GM19025 (cell line): Measurements from ENCODE around the gene RALGPS1.

Experiments
- ATAC-seq: cut with Tn5 transposase; IDR thresholded peaks from one replicate; pipeline ENCODE4 v1.9.1; 2021; ENCODE audit warnings: mild to moderate bottlenecking, low read depth, moderate library complexity; ENCODE audit not compliant: unreplicated experiment

The RALGPS1 gene

DNA sequence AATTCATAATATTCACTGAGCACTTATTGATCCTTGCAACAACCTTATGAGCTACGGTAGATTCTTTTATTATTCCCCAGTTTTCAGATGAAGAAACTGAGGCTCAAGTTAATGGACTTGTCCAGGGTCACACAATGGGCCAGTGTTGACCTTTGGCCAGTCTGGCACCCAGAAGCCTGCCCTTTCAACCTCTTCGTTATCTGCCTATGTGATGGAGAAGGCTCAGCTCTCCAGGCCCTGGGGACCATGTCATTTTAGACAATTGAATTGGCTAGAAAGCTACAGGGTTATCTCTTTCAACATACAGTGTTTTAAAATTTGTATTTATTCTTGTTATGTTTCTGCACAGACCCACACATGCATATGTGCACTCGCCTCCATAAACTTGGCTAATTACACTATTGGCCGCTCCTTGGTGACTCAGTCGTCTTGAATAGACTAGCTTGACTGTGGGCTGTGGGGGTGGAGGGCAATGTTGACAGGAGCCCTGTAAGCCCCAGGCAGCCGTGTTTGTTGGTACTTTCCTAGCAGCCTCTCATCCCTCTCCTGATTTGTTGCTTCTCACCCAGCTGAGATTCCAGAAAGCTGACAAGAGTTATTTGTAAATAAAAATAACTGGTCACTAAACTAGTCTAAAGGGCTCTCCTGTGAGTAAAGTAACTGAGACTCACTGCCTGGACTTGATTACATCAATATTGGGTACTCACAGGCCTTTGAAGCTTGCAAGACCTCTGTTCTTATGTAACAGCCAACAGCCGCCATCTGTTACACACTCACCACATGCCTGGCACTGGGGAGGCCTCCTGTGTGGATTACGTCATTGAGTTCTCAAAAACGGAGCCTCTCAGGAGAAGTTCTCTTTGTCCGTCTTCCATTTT lies 216.3 kb downstream of the RALGPS1 start:
- ATAC-seq = no peak

DNA sequence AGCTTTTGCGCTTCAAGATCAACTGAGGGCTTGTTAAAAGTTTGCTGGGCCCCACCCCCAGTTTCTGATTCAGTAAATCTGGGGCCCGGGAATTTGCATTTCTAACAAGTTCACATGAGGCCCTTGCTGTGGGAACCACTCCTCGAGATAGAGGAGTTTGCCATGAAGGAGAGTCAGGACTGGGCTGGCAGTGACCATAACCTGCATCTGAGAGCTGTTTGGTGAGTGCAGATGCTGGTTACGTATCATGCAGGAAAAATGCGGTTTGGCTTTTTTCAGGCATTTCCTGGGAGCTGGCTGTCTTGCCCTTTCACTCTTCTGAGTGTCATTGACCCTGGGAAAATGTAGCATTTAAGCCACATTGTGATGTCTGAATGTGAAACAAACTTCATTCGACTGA lies 217.3 kb downstream of the RALGPS1 start:
- ATAC-seq = no peak

DNA sequence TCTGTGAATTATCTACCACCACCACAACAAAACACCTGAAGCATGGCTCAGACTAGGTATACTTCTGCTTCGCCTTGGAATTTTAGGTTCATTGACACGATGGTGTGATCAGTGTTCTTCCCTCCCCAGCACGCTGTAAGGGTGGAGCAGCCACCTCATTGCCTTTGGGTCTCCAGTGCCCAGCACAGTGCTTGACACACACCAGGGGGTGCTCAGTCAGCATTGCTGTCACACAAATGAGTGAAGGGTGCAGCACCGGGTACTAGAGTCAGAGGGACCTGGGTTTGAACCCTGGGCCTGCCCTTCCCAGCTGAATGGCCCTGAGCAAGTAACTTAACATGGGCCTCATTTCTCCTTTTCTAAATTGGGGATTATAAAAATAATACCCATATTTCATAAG lies 217.8 kb downstream of the RALGPS1 start:
- no peak for ATAC-seq

DNA sequence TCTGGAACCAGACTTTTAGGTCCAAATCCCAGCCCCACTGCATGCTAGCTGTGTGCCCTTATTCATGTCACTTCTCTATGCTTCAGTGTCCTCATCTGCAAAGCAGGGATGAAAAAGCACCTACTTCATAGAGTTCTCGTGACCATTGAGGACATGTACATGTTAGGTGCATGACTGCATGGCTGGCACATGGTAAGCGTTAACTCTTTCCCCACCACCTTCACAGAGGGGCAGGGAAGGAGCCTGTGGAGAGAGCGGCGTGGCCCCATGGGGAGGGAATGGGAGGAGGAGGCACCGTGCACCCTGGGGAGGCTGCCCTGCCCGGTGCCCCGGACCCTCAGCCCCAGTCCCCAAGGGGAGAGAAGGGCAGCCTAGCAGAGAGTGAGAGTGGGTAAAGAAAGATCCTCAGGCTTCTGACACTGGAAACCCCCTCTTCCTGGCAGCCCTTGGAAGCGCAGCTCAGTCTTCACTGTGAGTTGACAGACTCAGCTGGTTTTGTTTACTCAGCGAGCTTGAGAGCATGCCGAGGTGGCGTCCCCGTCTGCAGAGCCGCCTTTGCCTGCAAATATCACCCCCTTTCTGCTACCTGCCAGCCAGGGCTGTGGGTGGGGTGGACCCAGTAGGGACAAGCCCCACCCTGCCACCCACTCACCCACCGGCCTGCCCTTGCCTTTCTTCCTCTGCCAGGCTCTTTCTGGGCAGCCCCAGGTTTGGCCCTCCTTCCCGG lies 218.5 kb downstream of the RALGPS1 start:
- ATAC-seq = no peak

DNA sequence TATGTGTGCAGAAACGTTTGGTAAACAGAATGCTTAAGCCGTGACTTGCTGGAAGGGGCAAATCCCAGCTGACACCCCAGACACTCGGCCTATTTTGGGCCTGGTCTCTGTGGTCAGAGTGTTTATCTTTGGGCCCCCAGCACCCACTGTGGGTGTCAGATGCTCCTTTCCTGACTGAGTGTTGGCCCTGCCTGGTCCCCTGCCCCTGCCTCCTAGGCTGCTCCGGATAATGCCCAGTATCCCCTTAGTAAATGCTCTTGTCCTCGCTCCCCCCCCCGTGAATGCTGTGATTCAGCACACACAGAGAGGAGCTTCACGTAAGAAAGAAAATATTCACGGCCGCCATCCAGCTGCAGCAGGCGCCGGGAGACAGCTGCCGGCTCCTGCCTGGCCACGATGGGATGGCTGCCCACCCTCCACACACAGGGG lies 219.2 kb downstream of the RALGPS1 start:
- no peak for ATAC-seq

DNA sequence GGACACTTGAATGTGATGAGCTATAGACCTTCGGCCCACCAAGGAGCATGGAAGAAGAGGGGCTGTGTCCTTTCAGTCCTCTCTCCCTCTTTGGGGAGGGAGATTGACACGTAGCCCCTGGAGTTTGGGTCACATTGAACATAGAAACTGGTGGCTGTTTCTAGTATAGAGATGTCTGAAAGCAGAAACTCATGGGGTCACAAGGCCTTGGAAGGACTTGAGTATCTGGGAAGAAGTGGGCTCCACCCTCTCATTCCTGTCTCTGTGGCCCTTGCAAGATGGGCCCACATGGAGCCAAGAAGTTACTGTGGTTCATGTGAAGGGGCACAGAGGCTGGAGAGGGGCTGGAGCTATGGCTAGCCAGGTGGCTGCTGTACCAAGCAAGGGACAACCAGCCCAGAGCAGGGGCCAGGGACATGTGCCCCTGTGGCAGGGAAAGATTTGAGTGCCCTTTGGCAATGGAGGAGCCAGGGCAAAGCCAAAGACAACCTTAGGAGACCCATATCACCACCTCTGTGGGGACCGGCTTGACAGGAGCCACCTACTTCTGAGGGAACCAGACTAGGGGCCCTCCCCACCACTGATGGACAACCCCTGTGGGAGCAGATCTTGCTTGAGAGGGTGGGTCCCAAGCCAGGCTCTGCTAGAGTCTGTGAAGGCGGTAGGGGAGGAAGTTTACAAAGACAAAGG lies 220.6 kb downstream of the RALGPS1 start:
- ATAC-seq = no peak

DNA sequence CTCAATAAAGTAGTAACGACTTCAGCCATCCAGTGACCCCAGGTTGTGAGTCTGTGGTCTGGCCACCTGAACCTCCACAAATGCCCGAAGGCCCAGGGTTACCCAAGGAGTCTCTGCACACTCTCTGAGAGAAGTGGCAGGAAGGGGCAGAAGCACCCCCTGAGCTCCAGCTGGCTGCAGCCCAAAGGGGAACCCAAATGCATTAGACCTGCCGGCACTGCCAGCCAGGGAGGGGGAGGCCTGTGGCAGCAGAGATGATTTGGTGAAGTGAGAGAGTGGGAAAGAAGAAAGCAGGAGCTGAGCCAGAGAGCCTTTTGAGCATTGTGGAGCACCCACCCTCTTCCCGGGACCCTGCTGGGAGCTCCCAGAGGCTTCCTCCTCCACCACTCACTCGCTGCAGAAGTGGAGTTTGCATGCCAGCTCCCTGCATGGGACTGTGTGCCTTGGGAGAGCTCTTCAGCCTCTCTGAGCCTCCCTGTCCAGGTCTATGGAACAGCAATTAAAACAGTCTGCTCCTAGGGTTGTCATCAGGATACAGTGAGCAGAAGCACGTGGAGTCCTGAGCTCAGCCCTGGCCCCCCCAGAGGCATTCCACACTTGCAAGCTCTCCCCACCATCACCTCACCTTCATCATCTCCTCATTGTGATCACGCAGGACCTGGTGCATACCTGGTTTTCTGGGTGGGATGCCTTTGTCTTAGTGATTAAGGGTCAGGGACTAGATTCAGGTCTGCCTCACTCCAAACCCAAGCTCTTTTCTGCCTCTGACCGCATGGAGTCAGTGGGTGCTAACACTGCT lies 221.7 kb downstream of the RALGPS1 start:
- ATAC-seq = no peak

DNA sequence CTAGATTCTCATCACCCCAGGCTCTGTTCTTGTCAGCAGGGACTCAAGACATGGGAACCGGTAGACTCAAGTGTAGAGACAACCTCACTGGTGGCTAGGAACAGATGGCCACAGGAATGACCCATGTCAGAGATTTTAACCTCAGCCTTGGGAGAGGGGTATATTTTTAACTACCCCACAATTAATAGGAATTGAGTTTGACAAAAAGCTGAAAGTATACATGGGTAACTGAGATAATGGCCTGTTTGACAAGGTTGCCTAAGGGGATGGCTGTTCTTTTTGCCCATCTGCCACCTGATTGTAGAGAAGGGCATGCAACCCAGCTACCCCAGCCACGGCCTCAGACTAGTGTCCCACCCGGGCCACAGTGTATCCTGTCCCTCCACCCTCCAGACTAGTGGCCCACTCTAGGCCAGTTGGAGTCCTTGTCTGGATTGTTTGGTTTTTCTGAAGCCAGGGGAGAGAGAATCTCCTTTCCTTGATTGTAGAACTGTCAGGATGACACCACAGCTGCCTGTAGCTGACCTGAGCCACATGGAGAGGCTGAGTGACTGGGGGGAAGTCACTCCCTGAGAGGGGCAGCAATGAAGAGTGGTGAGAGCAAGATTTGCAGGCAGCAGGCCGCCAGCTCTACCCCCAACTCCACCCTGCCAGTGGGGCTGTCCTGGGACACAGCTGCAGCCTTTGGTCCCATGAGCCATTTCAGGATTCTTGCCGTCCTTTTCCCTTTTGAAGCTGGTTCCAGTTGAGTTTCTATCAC lies 222.5 kb downstream of the RALGPS1 start:
- ATAC-seq = no peak

DNA sequence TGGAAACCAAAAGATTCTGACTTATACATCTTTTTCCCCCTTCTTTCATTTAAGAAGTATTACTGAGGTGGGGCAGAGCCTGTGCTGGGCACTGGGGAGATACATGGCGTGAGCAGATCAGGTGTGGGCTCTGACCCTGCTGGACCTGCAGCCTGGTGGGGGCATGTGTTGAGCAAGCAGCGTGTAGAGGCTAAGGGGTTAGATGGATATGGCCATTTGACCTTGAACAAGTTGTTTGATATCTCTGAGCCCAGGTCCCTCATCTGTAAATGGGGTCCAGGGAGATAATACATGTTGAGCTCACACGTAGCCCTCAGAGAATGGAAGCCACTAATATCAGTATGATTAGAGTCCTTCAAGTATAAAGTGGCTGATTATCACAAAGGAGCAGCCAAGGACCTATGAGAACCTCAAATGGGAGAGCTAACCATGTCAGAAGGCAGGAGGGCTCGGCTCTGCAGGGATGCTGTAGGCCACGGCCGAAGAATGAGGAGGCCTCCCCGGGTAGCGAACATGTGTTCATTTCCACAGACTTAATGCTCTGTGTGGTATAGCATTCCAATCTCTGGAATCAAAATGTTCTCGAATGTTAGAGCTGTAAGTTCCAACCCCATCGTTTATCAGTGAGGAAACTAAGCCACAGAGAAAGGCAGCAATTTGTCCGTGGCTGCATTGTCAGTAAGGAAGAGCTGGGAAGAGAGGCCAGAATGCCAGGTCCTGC lies 223.2 kb downstream of the RALGPS1 start:
- no peak for ATAC-seq

DNA sequence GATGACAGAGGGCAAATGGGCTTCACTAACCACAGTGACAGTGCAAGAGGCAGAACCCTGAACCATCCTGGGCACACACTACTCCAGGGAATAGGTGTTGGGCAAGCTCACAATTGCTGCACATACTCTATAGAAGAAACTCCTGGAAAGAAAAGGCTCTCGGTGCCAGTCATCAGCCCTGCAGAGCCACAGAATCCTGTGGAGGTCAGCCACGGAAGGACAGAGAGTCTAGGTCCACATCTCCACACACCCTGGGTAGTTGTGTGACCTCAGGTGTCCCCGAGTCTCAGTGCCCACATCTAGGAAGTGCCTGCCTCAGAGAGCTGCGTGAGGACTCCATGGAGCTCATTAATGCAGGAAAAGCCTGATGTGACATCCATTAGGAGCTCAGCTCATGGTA lies 223.9 kb downstream of the RALGPS1 start:
- no peak for ATAC-seq

DNA sequence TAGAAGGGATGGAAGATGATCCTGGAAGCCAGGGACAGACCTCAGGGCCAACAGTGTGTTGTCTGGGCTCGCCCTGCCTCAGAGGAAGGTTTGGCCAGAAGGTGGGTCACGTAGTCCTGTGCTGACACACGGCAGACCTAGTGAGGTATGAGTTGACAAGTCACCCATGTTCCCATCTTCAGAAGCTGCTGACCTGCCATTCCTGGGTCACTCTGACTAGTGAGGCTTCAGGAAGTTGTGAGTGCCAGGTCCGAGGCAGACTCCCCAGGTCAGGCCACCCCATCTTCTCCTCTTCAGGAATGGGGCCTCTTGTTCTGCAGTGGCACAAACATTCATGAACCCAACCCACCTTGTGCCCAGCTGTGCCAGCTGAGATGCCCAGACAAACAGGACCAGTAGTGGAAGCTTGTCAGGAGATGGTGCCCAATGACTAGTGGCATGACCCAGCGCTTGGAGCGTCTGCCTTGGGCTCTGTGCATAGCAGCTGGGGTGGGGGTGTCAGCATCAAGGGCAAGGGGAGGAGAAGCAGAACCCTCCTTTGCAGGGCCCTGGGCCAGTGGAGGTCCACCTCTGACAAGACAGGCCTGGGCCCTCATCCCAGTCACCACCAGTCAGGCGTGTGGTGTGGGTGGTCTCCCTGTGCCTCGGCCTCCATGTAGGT lies 224.6 kb downstream of the RALGPS1 start:
- ATAC-seq = no peak

DNA sequence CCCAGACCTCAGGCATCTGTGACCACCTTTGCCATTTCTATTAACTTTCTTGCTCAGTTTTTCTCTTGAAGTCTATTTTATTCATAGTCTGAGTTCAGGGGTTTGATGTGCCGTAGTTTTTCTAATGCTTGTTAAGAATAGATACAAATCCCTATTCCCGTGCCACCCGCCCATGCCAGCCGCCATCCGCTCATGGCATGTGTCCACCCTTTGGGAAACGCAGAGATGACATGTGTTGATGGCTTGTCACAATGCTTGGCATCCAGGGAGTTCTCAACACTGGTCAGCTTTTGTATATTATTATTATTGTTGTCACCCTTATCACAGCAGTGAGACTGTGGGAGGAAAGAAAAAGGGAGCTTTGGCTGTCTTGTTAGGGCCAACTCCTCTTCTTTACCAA lies 225.2 kb downstream of the RALGPS1 start:
- ATAC-seq = no peak

DNA sequence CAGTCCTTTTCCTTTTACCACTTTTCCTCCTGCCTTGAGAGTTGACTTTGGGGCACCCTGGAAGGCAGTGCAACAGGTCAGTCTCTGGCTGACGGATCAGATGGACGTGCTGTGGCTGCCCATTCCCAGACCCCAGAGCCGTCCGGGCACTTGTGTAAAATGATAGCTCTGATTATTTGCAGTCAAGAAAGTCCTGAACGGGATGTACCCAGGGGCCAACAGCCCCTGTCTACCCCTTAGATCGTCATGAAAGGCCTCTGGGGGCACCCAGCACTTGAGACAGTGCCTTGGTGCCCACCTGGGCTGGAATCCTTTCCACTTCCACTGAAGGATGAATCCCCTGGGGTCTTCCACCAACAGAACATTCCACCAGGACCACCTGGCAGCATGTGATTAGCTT lies 225.6 kb downstream of the RALGPS1 start:
- no peak for ATAC-seq

DNA sequence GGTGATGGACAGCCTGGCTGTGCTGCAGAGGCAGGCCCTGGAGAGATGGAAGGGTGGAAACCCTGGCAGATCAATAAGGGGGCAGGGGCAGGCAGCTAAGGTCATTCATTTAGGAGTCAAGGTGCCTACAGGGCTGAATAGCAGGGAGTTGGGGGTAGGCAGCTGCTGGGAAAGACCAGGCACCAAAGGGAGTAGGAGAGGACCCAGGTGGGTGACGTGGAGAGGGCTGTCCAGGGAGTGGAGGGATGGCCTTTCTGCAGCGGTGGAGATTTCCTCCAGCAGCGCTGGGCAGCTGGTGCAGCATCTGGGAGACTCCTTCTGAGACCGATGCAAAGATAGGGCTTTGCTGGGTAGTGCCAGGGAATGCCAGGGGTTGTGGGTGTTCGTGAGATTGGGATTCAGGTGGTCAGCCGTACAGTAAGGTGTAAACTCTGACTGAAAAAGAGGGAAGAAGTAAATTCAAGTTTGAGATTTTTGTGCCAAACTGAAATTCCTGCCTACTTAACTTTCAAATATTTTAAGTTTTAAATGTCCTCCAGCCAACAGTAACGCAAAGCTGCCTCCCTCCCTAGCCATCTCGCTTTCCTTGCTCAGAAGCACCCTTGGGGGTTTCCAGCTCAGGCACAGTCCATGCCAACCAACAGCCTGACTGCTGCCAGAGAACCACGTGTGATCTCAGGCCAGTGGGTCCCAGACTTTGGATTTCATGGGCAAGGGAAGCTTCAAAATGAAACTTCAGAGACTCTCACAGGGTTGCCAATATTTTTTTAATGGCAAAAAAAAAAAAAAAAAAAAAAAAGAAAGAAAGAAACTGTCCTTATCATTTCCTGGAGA lies 226.5 kb downstream of the RALGPS1 start:
- no peak for ATAC-seq

DNA sequence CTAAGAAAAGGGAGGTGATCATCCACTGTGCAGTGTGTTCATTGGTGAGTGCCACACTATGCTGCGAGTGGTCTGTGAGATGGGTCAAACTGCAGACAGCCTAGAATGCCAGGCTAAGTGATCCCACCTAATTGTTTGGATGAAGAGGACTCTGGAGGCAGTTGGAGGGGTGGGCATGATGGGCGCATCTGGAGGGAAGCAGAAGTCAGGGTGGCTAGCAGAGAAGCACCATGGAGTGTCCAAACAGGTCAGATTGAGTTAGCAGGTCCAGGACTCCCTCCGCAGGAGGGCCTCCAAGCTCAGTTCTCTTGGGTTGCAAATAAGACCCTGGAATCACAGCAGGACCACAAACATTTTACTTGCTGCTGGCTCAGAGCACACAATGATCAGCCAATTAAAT lies 227.7 kb downstream of the RALGPS1 start:
- ATAC-seq = no peak

DNA sequence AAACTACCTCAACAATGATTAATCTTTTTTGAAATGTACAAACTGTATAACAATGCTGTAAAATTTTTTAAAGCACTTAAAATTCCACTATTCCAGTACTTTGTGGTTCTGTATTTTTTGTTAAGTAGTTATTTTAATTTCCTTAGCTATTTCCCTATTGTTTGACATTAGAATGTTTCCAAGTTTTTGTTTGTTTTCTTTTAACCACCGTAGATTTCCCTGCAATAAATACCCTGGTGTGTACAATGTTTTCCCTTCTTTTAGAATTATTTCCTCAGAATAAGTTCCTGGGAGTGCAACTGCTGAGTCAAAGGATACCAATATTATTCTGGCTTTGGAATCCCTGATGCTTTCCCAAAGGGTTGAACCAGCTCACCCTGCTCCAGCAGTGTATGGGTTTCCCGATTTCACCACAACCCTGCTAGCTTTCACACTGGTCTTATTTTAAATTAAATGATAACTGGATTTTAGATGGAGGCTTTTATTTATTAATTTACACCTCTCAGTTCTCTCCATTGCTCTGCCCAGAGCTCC lies 228.4 kb downstream of the RALGPS1 start:
- ATAC-seq = no peak

DNA sequence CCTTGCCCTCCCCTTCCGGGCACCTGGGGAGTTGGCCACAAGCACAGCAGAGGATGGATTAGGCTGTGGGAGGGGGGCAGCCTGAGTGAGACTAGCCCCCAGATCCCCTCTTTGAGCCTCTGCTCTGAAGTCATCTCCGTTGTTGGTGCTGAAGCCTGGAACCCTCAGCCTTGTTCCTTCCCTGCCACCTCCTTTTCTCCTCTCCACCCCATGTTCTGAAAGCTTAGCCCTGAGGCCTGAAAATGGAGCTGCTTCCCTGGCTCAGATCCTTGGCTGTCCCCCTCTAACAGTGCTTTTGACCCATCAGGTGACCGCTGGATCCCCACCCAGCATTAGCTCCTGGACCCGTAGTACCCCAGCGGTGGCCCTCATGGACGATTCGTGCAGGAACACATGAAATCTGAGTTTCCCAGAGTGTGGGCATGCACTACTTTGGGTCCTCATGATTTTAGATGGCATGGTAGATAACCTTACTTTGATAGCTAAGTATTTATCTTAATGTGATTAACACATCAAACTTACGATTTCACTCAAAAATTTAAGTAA lies 229.4 kb downstream of the RALGPS1 start:
- ATAC-seq = no peak
